ENCODE results near the gene EFCAB12. TPM values are rescaled to one million over a fixed set of nuclear protein-coding genes. Genes with fewer than 3 reads are reported as not detected.

The EFCAB12 gene
- total RNA-seq, 2 donors from 2014 or later: under 0.01 to 1.3 TPM

DNA sequence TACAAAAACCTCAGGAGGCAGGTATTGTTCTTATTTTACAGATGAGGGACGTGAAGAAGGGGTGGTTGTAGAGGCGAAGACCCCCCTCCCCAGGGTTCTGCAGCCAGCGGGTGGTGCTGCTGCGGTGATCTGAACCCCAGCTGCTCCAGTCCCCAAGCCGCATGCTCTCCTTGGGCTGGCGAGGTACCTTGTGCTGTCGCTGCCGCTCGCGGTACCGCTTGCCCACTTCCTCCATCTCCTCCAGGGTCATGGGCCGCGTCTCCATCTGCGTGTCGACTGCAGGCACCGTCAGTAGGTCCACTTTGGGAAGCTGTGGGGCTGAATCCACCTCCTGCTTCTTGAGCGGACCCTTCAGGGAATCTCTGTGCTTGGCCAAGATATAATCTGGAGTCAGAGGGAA, 17.5 kb downstream of the EFCAB12 start:
- TF ChIP-seq, protein P1, sequence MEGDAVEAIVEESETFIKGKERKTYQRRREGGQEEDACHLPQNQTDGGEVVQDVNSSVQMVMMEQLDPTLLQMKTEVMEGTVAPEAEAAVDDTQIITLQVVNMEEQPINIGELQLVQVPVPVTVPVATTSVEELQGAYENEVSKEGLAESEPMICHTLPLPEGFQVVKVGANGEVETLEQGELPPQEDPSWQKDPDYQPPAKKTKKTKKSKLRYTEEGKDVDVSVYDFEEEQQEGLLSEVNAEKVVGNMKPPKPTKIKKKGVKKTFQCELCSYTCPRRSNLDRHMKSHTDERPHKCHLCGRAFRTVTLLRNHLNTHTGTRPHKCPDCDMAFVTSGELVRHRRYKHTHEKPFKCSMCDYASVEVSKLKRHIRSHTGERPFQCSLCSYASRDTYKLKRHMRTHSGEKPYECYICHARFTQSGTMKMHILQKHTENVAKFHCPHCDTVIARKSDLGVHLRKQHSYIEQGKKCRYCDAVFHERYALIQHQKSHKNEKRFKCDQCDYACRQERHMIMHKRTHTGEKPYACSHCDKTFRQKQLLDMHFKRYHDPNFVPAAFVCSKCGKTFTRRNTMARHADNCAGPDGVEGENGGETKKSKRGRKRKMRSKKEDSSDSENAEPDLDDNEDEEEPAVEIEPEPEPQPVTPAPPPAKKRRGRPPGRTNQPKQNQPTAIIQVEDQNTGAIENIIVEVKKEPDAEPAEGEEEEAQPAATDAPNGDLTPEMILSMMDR (IDR thresholded peaks at IDR 0.05): no peak
- TF ChIP-seq POLR2A (IDR thresholded peaks at IDR 0.05): no peak
- H3K4me1 ChIP-seq: no peaks in the 10 kb centered on the region
- H3K27me3 ChIP-seq: no peaks in the 10 kb centered on the region
- WGBS, 2 donors: 86 to 88% methylated on average over 6 to 17 of the region's 17 CpGs
- no peaks in the 10 kb centered on the region for H3K9me3 ChIP-seq
- no peaks in the 10 kb centered on the region for H3K36me3 ChIP-seq (replicated peaks in 1 of 2; ENCODE audit: insufficient read depth in 1 of 2, low read depth in 2 of 2)
- no peak overlapping the region for H3K27ac ChIP-seq
- DNase-seq (no peak), ATAC-seq (no peak)
- intact Hi-C loops (cut with DNase I): no loop called here
- H3K4me3 ChIP-seq: no peak overlapping the region

DNA sequence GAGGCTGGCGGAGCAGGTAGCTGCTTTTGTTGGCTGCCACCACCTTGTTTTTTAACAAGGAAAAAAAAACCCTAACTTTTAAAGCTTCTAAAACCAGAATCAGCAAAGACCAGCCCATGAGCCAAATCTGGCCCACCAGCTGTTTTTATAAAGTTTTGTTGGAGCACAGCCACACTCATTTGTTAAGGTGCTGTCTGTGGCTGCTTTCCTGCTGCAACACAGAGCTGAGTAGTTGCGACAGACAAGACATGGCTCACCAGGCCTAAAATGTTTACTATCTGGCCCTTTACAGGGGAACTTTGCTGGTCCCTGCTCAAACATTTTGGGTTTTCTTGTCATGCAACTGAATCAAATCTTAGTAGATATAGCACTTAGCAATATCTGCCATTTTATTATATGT, 18.9 kb downstream of the EFCAB12 start:
- no peak for TF ChIP-seq POLR2A (IDR thresholded peaks at IDR 0.05)
- TF ChIP-seq, protein P1 (IDR thresholded peaks at IDR 0.05): no peak
- intact Hi-C loops (cut with DNase I): no loop called here
- H3K4me1 ChIP-seq: no peaks in the 10 kb centered on the region
- no peak for ATAC-seq
- peak in 1 of 4 donors; percentile 18 for DNase-seq
- WGBS, 2 donors: 28 to 59% methylated on average over 2 of the region's 2 CpGs
- no peaks in the 10 kb centered on the region for H3K36me3 ChIP-seq (replicated peaks in 1 of 2; ENCODE audit: insufficient read depth in 1 of 2, low read depth in 2 of 2)
- no peak overlapping the region for H3K27ac ChIP-seq
- H3K4me3 ChIP-seq: no peak overlapping the region
- no peaks in the 10 kb centered on the region for H3K9me3 ChIP-seq
- no peaks in the 10 kb centered on the region for H3K27me3 ChIP-seq

DNA sequence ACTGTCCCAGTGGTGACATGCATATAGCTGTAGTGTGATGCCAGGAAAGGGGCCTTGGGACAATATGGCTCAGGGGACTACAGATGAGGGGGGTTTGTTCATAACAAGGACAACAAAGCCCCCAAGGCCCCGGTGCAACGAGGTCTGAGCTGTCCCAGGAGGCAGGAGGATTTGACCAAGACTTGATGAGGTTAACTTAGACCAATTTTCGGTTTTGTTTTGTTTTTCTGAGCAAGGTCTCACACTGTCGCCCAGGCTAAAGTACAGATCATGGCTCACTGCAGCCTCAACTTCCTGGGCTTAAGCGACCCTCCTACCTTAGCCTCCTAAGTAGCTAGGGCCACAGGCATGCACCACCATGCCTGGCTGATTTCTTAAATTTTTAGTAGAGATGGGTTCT, 23.8 kb downstream of the EFCAB12 start:
- Histone ChIP-seq H3K9me3 (no peaks in the 10 kb centered on the region), H3K27ac (no peak overlapping the region), H3K4me1 (no peaks in the 10 kb centered on the region), H3K36me3 (replicated peaks in 1 of 2; ENCODE audit: insufficient read depth in 1 of 2, low read depth in 2 of 2) (no peaks in the 10 kb centered on the region), H3K27me3 (no peaks in the 10 kb centered on the region), H3K4me3 (no peak overlapping the region)
- DNase-seq (no peak), ATAC-seq (no peak)
- 70 to 73% methylated on average over 5 of the region's 5 CpGs for WGBS, 2 donors
- intact Hi-C loops (cut with DNase I): no loop called here
- no peak for TF ChIP-seq POLR2A (IDR thresholded peaks at IDR 0.05)
- TF ChIP-seq, protein P1 (IDR thresholded peaks at IDR 0.05): no peak

DNA sequence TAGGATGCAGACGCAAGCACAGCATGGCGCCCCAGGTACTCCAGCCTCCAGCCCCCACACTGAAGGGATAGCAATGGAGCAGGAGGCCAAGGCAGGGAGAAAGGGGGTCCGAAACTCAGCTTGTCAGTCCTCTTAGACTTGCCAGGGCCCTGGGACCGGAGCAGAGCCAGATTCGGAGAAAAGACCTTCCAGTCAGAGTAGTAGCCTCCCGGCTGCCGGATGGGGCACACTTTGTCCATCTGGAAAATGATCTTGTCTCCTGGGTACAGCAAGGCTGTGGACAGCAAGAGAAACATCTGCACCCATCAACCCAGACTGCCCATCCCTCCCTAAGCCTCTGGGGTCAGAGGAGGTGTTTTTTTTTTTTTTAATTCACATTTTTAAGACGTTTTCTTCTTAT, 24.3 kb downstream of the EFCAB12 start:
- Histone ChIP-seq H3K27ac (no peak overlapping the region), H3K36me3 (replicated peaks in 1 of 2; ENCODE audit: insufficient read depth in 1 of 2, low read depth in 2 of 2) (no peaks in the 10 kb centered on the region), H3K9me3 (no peaks in the 10 kb centered on the region), H3K4me3 (no peak overlapping the region), H3K27me3 (no peaks in the 10 kb centered on the region), H3K4me1 (no peaks in the 10 kb centered on the region)
- no peak for TF ChIP-seq POLR2A (IDR thresholded peaks at IDR 0.05)
- TF ChIP-seq, protein P1 (IDR thresholded peaks at IDR 0.05): no peak
- ATAC-seq (no peak), DNase-seq (no peak)
- WGBS, 2 donors: 69 to 70% methylated on average over 6 to 8 of the region's 8 CpGs
- intact Hi-C loops (cut with DNase I): no loop called here

DNA sequence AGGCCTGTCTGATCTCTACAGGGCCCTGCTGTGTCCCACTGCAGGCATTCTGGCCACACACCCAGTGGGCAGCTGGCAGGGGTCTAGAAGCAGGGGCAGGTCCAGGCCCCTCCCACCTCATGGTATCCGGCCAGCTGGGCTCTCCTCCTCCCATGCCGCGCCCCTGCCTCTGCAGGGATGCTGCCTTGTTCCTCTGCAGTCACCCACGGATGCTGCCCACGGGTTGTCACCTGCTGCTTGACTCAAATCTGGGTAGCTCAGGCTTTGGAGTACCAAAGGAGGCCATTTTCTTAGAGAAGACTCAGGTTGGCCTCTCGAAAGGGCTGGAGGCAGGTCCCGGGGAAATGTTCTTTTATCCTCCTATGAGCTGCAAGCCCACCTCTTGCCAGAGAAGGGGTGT, 25.0 kb downstream of the EFCAB12 start:
- Histone ChIP-seq H3K36me3 (replicated peaks in 1 of 2; ENCODE audit: insufficient read depth in 1 of 2, low read depth in 2 of 2) (no peaks in the 10 kb centered on the region), H3K4me1 (peaks cover 3% of the 10 kb centered on the region), H3K27me3 (no peaks in the 10 kb centered on the region), H3K9me3 (no peaks in the 10 kb centered on the region), H3K27ac (no peak overlapping the region), H3K4me3 (no peak overlapping the region)
- no peak for TF ChIP-seq POLR2A (IDR thresholded peaks at IDR 0.05)
- TF ChIP-seq, protein P1 (IDR thresholded peaks at IDR 0.05): no peak
- no peak for DNase-seq
- intact Hi-C loops (cut with DNase I): no loop called here
- no peak for ATAC-seq
- 80 to 81% methylated on average over 2 to 7 of the region's 7 CpGs for WGBS, 2 donors

Data from body of pancreas (tissue), 4 donors.